Jurkat, Clone E6-1 (cell line): ENCODE results near the gene XPO6.

ENCODE experiments used
- DNase-seq: peaks from one replicate; pipeline ENCODE4 v3.0.0-alpha.2; 2011; ENCODE audit warnings: low read depth, low spot score
- H3K4me3 ChIP-seq: 2 replicates; pipeline ENCODE4 v1.5.1; 2011; ENCODE audit warnings: mild to moderate bottlenecking, low read length, control low read depth, moderate library complexity

The XPO6 gene

DNA sequence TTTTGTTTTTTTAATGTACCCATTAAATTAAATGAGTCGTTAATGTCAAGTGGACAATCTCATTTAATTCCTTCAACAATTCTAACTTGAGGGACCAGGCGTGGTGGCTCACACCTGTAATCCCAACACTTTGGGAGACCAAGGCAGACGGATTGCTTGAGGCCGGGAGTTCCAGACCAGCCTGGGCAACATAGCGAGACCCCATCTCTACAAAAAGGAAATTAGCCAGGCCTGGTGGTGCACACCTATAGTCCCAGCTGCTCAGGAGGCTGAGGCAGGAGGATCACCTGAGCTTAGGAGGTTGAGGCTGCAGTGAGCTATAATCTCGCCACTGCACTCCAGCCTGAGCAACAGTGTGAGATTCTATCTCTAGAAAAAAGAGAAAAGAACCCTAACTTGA is 127.6 kb downstream of the XPO6 start:
- H3K4me3 ChIP-seq: no peak overlapping the region
- no peak for DNase-seq

- DNase-seq: no peak
- no peak overlapping the region for H3K4me3 ChIP-seq
Measured at GRCh38 chr16:28082624-28083023, 129.1 kb downstream of the XPO6 start.

DNA sequence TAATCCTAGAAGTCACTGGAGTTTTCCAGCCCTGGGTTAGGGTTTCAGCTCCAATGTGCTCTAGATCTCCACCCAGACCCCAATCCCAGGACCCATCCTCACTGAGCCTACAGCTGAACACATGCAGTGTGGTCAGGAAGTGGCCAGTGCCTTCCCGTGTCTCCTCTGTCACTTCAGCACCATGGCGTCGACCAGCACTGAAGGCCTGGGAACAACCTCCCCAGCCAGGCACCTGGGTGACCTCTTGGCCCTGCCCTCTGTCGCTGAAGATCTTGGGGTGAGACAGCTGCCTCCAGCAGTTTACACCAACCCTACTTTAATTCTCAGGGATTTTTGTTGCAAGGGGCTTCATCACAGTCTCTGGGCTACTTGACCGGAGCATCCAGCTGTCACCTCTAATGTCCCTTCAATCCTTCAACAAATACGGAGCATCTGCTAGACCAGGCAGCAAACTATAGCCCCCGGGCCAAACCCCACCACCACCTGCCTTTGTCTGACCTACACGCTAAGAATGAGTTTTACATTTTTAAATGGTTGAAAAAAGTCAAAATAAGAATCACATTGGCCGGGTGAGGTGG is 130.3 kb downstream of the XPO6 start:
- no peak overlapping the region for H3K4me3 ChIP-seq
- no peak for DNase-seq

- H3K4me3 ChIP-seq: no peak overlapping the region
- DNase-seq: no peak
Measured at GRCh38 chr16:28078261-28078660, 133.5 kb downstream of the XPO6 start.

GRCh38 chr16:28073836-28074235 is 137.9 kb downstream of the XPO6 start:
- no peak for DNase-seq

GRCh38 chr16:28072087-28072486 is 139.7 kb downstream of the XPO6 start:
- DNase-seq: no peak

More at GRCh38 chr16:28073836-28074235, 137.9 kb downstream of the XPO6 start:
- no peak overlapping the region for H3K4me3 ChIP-seq

DNA sequence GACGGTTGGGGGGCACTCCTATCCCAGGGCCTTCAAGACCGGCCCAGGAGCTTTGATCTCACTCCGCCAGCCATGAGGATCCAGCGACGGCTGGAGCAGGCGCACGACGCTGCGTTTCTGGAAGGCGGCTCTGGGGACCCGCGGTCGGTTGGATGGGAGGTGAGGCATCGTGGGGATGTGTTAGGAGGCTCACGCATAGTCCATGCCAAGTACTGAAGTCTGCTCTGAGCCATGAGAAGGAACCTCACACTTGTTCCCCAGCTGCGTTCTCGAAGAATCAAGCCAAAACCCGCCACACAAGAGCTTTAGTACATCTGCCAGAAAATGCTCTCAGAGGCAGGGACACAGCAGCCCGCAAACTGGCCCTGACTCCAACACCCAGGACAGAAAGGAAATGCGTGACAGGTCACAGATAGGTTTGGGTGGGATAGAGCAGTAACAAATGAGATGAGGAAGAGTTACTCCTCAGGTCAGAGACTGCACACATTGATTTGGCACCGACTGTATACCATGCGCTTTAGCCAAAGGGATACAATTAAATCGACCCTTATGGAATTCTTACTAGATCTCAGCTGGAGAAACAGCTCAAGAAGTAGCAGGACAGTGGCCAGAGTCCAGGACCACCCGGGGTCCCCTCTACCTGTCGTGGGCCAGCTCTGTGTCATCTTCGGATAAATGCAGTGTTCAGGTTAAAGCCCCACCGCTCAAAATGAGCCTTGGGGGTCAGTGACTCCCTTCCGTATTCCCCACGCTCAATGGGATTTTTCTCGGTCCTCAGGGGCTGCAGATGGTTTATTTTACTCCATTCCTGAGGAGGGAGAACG is 141.6 kb downstream of the XPO6 start:
- H3K4me3 ChIP-seq: no peak overlapping the region
- DNase-seq: no peak

More at GRCh38 chr16:28072087-28072486, 139.7 kb downstream of the XPO6 start:
- H3K4me3 ChIP-seq: no peak overlapping the region

GRCh38 chr16:28068976-28069375 is 142.8 kb downstream of the XPO6 start:
- H3K4me3 ChIP-seq: no peak overlapping the region
- DNase-seq: no peak

GRCh38 chr16:28067604-28068379 is 144.0 kb downstream of the XPO6 start:
- no peak overlapping the region for H3K4me3 ChIP-seq
- no peak for DNase-seq

DNA sequence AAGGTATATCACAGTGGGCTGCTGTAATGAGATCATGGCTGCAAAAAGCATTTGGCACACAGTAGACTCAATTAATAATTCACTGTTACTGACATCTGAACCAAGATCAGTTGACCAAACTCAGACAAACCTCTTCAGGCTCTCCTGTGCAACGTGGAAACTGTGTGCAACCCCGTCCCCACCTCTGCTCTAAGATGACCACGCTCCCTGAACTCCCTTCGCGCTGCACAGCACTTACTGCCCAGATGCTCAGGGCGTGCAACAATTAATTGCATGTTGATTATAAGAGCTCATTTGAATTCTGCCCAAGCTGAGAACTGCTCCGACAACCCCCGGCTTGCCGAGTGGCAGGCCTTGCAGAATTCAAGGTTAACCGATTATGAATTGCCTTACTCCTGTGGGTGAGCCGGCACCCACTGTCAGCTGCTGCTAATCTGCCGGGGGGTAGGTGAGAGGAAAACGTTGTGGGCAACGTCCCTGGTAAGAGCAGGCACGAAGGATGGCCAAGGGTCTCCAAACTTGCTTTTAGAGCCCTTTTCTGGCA is 147.0 kb downstream of the XPO6 start:
- no peak for DNase-seq

GRCh38 chr16:28064150-28064549 is 147.6 kb downstream of the XPO6 start:
- no peak overlapping the region for H3K4me3 ChIP-seq
- no peak for DNase-seq

More for the DNA sequence above, 147.0 kb downstream of the XPO6 start:
- H3K4me3 ChIP-seq: no peak overlapping the region

DNA sequence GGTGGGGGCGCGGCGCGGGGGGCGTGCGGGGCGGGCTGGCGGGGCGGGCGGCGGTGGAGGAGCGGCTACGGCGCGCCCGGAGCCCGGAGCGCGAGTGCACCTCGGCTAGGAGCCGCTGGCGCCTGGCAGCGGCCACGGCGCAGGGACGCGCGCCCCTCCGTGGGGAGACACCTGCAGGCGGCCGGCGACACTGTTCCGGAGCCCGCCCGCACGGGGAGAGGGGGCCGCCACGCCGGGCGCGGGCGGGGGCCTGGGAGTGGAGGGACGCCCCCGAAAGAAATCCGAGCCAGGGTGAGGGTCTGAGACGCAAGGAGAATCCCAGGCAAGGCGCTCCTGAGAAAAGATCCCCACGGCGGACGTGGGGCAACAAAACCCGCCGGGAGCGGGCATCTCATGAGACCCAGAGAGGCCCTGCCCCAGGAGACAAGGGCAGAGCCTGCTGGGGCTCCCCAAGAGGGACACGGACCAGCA is 148.1 kb downstream of the XPO6 start, which contains the start of gene GSG1L:
TSS of gene GSG1L (minus strand) at position 124 of the 471 bp plus-strand sequence. CDS start 290 bp downstream, outside the sequence.
- DNase-seq: no peak

DNA sequence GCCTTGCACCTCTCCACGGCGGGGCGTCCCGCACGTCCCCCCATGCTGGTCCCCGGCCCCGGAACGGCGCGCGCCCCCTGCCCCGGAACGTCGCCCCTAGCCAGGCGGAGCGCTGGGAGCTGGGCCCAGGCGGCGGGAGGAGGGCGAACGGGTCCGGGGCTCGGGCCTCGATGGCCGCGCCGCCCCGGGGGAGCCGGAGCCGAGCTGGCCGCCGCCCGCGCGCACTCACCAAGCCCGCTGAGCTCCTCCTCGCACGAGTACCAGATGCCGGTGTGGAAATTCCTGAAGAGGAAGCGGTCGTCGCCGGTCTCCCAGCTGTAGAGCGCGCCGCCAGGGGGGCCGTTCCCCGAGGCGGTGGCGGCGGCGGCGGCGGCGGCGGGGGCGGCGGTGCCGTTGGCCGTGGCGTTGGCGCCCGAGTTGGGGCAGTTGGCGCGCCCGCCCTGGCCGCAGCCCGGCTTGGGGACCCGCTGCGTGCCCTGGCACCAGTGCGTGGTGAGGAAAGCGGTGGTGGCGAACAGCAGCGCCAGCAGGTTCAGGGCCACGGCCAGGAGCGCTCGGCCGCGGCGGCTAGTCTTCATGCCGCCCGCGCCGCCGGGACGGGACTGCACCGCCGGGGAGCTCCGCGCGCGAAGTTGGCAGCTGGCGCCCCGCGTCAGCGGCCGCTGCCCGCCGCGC is 148.8 kb downstream of the XPO6 start:
- no peak for DNase-seq
- H3K4me3 ChIP-seq: no peak overlapping the region

More for the DNA sequence above, 148.1 kb downstream of the XPO6 start, which contains the start of gene GSG1L:
- no peak within 1 kb of the TSS for H3K4me3 ChIP-seq

- DNase-seq: no peak
- H3K4me3 ChIP-seq: no peak overlapping the region
Measured at GRCh38 chr16:28062261-28062846, 149.4 kb downstream of the XPO6 start.

GRCh38 chr16:28061352-28062101 is 150.2 kb downstream of the XPO6 start:
- DNase-seq: no peak
- no peak overlapping the region for H3K4me3 ChIP-seq

DNA sequence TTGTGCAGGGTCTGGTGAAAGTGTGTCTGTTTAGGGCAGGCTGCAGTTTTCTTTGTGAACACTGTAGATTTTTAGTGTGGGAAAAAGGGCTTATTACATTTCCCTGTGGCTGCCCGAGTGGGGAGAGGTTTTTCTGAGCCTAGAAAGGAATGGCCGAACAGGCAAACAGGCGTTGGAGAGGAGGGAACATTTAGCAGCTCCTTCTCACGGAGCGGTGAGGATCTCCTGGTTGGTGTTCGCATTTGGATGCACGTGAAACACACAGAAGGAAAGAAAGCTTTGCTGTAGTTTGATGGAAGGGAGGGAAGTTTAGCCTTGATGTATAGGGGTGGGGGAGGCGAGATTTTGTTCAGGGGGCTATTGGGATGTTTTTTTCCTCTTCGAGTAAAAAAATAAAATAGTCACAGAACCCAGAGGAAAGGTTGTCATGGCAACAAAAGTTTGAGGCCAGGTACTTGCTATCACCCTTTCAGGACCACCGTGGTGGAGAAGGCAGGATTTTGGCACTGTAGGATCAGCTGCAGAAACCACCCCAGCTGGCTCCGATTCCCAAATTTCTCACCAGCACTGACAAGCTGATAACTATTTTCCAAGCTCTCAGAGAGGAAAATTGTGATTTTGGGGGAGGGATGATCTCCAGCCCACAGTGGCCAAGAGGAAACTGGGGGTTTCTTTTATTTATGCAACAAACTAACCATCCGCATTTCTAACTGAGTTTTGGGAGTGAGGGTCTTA is 151.8 kb downstream of the XPO6 start:
- no peak for DNase-seq
- H3K4me3 ChIP-seq: no peak overlapping the region
